K562 (cell line): ENCODE measurements around the gene TARBP2.

ENCODE experiments used
- POLR2A ChIP-seq: fragments of 450-650 bp; conservative IDR thresholded peaks from 2 replicates; pipeline ENCODE4 v1.6.1; 2016
- SRF ChIP-seq, 2 experiments: fragments of 250-450, 450-650 bp in 1 of 2; sonication (Bioruptor Pico) in 1 of 2; sonication (generic) in 1 of 2; formaldehyde crosslinking; IDR thresholded peaks; 2 replicates each; pipeline versions ENCODE4 v1.5.0 to v1.5.1; 2020 to 2022; ENCODE audit warnings: mild to moderate bottlenecking in 1 of 2, missing genetic modification reagents in 1 of 2
- TAF7 ChIP-seq: fragments of 450-650 bp; IDR thresholded peaks from 2 replicates; pipeline ENCODE4 v1.6.1; 2016; ENCODE audit warnings: missing genetic modification characterization, missing compliant biosample characterization

GRCh38 chr12:53513712-53514410 lies 12.8 kb downstream of the TARBP2 start:
- no peak for TF ChIP-seq POLR2A
- no peak for TF ChIP-seq TAF7 (tag)
- no peak for TF ChIP-seq SRF (CRISPR knock-in tag; IDR thresholded peaks at IDR 0.05)
